HUDEP-2 (cell line): ENCODE data around the gene IRF4.

Experiments used
- DNase-seq, 76 experiments: peaks; one replicate each; lab custom pipeline; 2025; ENCODE audit not compliant: unreplicated experiment in 76 of 76; lab: John Stamatoyannopoulos, UW

Gene IRF4

GRCh38 chr6:352896-353470 is 38.6 kb upstream of the IRF4 start:
- DNase-seq: no peak

- no peak for DNase-seq
Observed at GRCh38 chr6:353642-354614, 37.6 kb upstream of the IRF4 start.

- DNase-seq: no peak
Observed at GRCh38 chr6:354631-355280, 36.8 kb upstream of the IRF4 start.

- no peak for DNase-seq
Observed at GRCh38 chr6:355373-356208, 36.0 kb upstream of the IRF4 start.

GRCh38 chr6:356828-357251 is 34.7 kb upstream of the IRF4 start:
- DNase-seq: no peak

- no peak for DNase-seq
Observed at GRCh38 chr6:357261-357790, 34.2 kb upstream of the IRF4 start.

- no peak for DNase-seq
Observed at GRCh38 chr6:357791-358341, 33.7 kb upstream of the IRF4 start.

- DNase-seq: no peak
Observed at GRCh38 chr6:358432-358831, 33.1 kb upstream of the IRF4 start.

- no peak for DNase-seq
Observed at GRCh38 chr6:358847-359246, 32.7 kb upstream of the IRF4 start.

GRCh38 chr6:359261-360035 is 32.1 kb upstream of the IRF4 start:
- DNase-seq: no peak

- DNase-seq: no peak
Observed at GRCh38 chr6:360349-360748, 31.2 kb upstream of the IRF4 start.

- no peak for DNase-seq
Observed at GRCh38 chr6:360764-361373, 30.7 kb upstream of the IRF4 start.

- no peak for DNase-seq
Observed at GRCh38 chr6:361411-362132, 30.0 kb upstream of the IRF4 start.

GRCh38 chr6:362231-362923 is 29.2 kb upstream of the IRF4 start:
- DNase-seq: no peak

- DNase-seq: no peak
Observed at GRCh38 chr6:362924-363249, 28.7 kb upstream of the IRF4 start.

GRCh38 chr6:363291-363690 is 28.3 kb upstream of the IRF4 start:
- DNase-seq: no peak

- no peak for DNase-seq
Observed at GRCh38 chr6:363909-364308, 27.6 kb upstream of the IRF4 start.
